Endothelial cell of umbilical vein (primary cell): ENCODE data around the gene PNPLA6. TPM values are rescaled to one million over a fixed set of nuclear protein-coding genes. Genes with fewer than 3 reads are reported as not detected.

ENCODE experiments used
- BruUV-seq: library from RNA; stranded (reverse); fragments of 400-500 nt; replicated peaks from 2 replicates; lab custom pipeline; 2021; lab: Mats Ljungman, UMichigan
- CTCF ChIA-PET: fragments of 300-600, 350-600 bp; sonication (Branson Sonifier 250); formaldehyde crosslinking; loops from one replicate; lab custom pipeline; 2021; ENCODE audit warnings: antibody characterized with exemption, inconsistent platforms; lab: Charles Lee
- POLR2A ChIA-PET: fragments of 300-600, 350-600 bp; sonication (Branson Sonifier 250); formaldehyde crosslinking; loops from one replicate; lab custom pipeline; 2021; ENCODE audit warnings: antibody characterized with exemption, inconsistent platforms; lab: Charles Lee
- DNase-seq: peaks from one replicate; pipeline ENCODE4 v3.0.0-alpha.2; 2011; ENCODE audit warnings: low read depth, low spot score
- FAIRE-seq: peaks from 2 replicates; lab custom pipeline; 2011; peaks lifted over from hg19 to GRCh38; lab: Jason Lieb, UNC
- H2AFZ ChIP-seq: 2 replicates; pipeline ENCODE4 v1.6.0; 2012; ENCODE audit warnings: low read depth, low read length, control low read depth, inconsistent platforms
- H3K27ac ChIP-seq: 2 replicates; pipeline ENCODE4 v1.5.1; 2011; ENCODE audit warnings: low read depth, mild to moderate bottlenecking, control low read depth, low read length, moderate library complexity; ENCODE audit not compliant: insufficient read depth
- H3K27me3 ChIP-seq, 2 experiments: 2 replicates each; pipeline versions ENCODE4 v1.6.0 to v1.6.1; 2011; ENCODE audit warnings: low read length in 2 of 2, mixed read lengths in 1 of 2; ENCODE audit not compliant: control insufficient read depth in 2 of 2, insufficient read depth in 2 of 2
- H3K36me3 ChIP-seq, 2 experiments: 2 replicates in 1 of 2; 3 replicates in 1 of 2; pipeline ENCODE4 v1.5.1; 2011; ENCODE audit warnings: low read length in 2 of 2, mild to moderate bottlenecking in 1 of 2, moderate library complexity in 1 of 2; ENCODE audit not compliant: control insufficient read depth in 2 of 2, insufficient read depth in 2 of 2; ENCODE audit errors: extremely low read depth in 1 of 2
- H3K4me1 ChIP-seq: 3 replicates; pipeline ENCODE4 v1.5.1; 2011; ENCODE audit warnings: mild to moderate bottlenecking, low read length; ENCODE audit not compliant: control insufficient read depth, insufficient read depth; ENCODE audit errors: extremely low read depth
- H3K4me2 ChIP-seq: 2 replicates; pipeline ENCODE4 v1.6.1; 2011; ENCODE audit warnings: low read length, control low read depth, mixed read lengths; ENCODE audit not compliant: insufficient read depth
- H3K4me3 ChIP-seq, 3 experiments: fragments of 200-600 bp in 1 of 3; sonication (generic), shearing (Covaris generic) in 1 of 3; replicated peaks in 1 of 3; 2 replicates each; pipeline ENCODE4 v1.5.1; 2011 to 2016; ENCODE audit warnings: control low read depth in 3 of 3, low read length in 3 of 3, mild to moderate bottlenecking in 2 of 3, inconsistent platforms in 1 of 3, low read depth in 1 of 3, moderate library complexity in 1 of 3; ENCODE audit not compliant: insufficient read depth in 1 of 3
- H3K79me2 ChIP-seq: 2 replicates; pipeline ENCODE4 v1.6.0; 2012; ENCODE audit warnings: low read length, inconsistent platforms; ENCODE audit not compliant: control insufficient read depth, insufficient read depth
- H3K9ac ChIP-seq: replicated peaks from 2 replicates; pipeline ENCODE3; 2011; ENCODE audit warnings: low read length, control low read depth; ENCODE audit not compliant: insufficient read depth; ENCODE audit errors: extremely low read depth
- H3K9me1 ChIP-seq: replicated peaks from 3 replicates; pipeline ENCODE4 v1.6.0; 2011; ENCODE audit warnings: mild to moderate bottlenecking, low read length; ENCODE audit not compliant: control insufficient read depth, insufficient read depth; ENCODE audit errors: extremely low read depth
- H3K9me3 ChIP-seq: replicated peaks from 2 replicates; pipeline ENCODE4 v1.5.1; 2012; ENCODE audit warnings: low read length, inconsistent platforms; ENCODE audit not compliant: control insufficient read depth, insufficient read depth
- H4K20me1 ChIP-seq: replicated peaks from 2 replicates; pipeline ENCODE3; 2011; ENCODE audit warnings: mild to moderate bottlenecking, low read length; ENCODE audit not compliant: control insufficient read depth, insufficient read depth; ENCODE audit errors: extremely low read depth
- EZH2 ChIP-seq: IDR thresholded peaks from 2 replicates; pipeline ENCODE4 v1.6.1; 2012; ENCODE audit warnings: borderline replicate concordance, low read depth, mild to moderate bottlenecking, moderate library complexity, low read length, inconsistent platforms; ENCODE audit not compliant: severe bottlenecking
- FOS ChIP-seq: IDR thresholded peaks from 2 replicates; pipeline ENCODE4 v1.6.1; 2011; ENCODE audit warnings: mild to moderate bottlenecking, low read length, moderate library complexity, borderline replicate concordance; ENCODE audit not compliant: insufficient read depth
- GATA2 ChIP-seq: IDR thresholded peaks from 2 replicates; pipeline ENCODE4 v1.7.0; 2011; ENCODE audit warnings: low read depth, mild to moderate bottlenecking, moderate library complexity, mixed read lengths, low read length; ENCODE audit not compliant: insufficient read length, insufficient read depth
- JUN ChIP-seq: IDR thresholded peaks from 2 replicates; pipeline ENCODE4 v1.6.1; 2011; ENCODE audit warnings: borderline replicate concordance, low read depth; ENCODE audit not compliant: insufficient read length, insufficient read depth
- MYC ChIP-seq: IDR thresholded peaks from one replicate; pipeline ENCODE4 v1.6.1; 2011; ENCODE audit warnings: mild to moderate bottlenecking, low read depth, low read length
- POLR2A ChIP-seq: IDR thresholded peaks from 2 replicates; pipeline ENCODE4 v1.6.1; 2012; ENCODE audit warnings: low read depth, mild to moderate bottlenecking, control low read depth, low read length
- POLR2AphosphoS5 ChIP-seq: IDR thresholded peaks from 2 replicates; pipeline ENCODE4 v1.6.1; 2012; ENCODE audit warnings: low read depth, mild to moderate bottlenecking, control low read depth, low read length, moderate library complexity; ENCODE audit not compliant: insufficient read depth
- dilution Hi-C: fragments of 300-500 bp; cut with MboI; formaldehyde crosslinking; loops from one replicate; pipeline ENCODE4 v1.15.0; 2019; ENCODE audit warnings: low sequenced_read_pairs; ENCODE audit not compliant: extremely low pct_ligation_motif_present
- intact Hi-C: fragments of 100-400 bp; cut with micrococcal nuclease; formaldehyde crosslinking; loops from one replicate; pipeline ENCODE4 v1.10.0; 2022
- polyA plus RNA-seq, 4 experiments: library from polyadenylated mRNA; depleted of rRNA in 3 of 4; stranded (reverse) in 3 of 4; unstranded in 1 of 4; fragments of >200 nt; gene quantifications; 2 replicates each; pipeline versions ENCODE4 v1.2.1 to v1.2.3, GENCODE V29; 2011 to 2012; ENCODE audit warnings: missing spikeins in 1 of 4
- total RNA-seq: library from RNA; stranded (reverse); gene quantifications from 2 replicates; pipeline ENCODE4 v1.2.3, GENCODE V29; 2021
- TF ChIP-seq, protein P1 (sequence below): IDR thresholded peaks from 2 replicates; pipeline ENCODE4 v1.6.1; 2011; ENCODE audit not compliant: insufficient read depth, insufficient read length
- TF ChIP-seq, protein P2 (sequence below), 2 donors: IDR thresholded peaks; 1 replicate in 1 of 2; 2 replicates in 1 of 2; pipeline ENCODE4 v1.5.1; 2011; ENCODE audit warnings: low read length in 2 of 2, mild to moderate bottlenecking in 2 of 2, moderate library complexity in 2 of 2, control low read depth in 1 of 2, inconsistent platforms in 1 of 2, low read depth in 1 of 2; ENCODE audit not compliant: insufficient read depth in 1 of 2; ENCODE audit errors: extremely low read depth in 1 of 2

PNPLA6 gene
- total and polyA plus RNA-seq, 2 donors (not counting 3 experiments of a cell fraction or from before 2014, with no cell fraction given): 106 to 164 TPM

DNA sequence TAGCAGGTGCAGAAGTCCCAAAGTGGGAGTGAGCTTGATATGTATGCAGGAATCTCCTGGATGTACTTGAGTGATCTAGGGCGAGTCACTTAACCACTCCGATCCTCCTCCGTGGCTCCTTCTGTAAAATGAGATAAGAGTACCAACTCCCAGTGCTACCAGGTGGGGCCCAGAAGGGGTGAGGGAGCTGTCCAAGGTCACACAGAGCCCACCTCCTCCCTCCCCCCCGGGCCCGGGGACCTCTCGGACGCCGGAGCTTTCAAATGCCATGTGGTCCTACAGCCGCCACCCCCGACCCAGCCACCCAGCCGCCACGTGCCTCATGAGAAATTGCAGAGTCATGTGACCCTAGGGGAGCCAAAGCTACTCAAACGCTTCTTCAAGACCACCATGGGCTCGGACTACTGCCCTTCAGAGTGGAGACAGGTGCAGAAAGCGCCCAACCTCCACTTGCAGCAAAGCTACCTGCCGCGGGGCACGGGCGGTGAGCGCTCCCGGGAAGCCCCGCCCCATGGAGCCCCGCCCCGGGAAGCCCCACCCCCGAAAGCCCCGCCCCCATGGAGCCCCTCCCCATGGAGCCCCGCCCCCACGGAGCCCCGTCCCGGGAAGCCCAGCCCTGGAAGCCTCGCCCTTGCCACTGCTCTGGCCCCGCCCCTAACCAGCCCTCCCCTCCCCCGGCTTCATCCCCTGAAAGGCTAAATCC, 29.7 kb upstream of the PNPLA6 start:
- no peaks in the 10 kb centered on the region for H4K20me1 ChIP-seq
- H3K9me1 ChIP-seq: no peaks in the 10 kb centered on the region
- peak overlapping the region; percentile 80 for H2AFZ ChIP-seq
- intact Hi-C loops (no loop called here), dilution Hi-C loops (no loop called here)
- no peaks in the 10 kb centered on the region for H3K9me3 ChIP-seq
- H3K4me2 ChIP-seq: no peak overlapping the region
- DNase-seq (no peak), FAIRE-seq (no peak)
- BruUV-seq: no TSS peak
- H3K4me1 ChIP-seq: no peaks in the 10 kb centered on the region
- ChIA-PET CTCF (interaction anchor here (1.1 to 3.4 kb wide), 6 partner anchors 9 to 151 kb away, joined by 3 to 20 read pairs (median 5); partner anchors contain the start of gene ZNF358), POLR2A (no interaction called here)
- TF ChIP-seq, protein P1, sequence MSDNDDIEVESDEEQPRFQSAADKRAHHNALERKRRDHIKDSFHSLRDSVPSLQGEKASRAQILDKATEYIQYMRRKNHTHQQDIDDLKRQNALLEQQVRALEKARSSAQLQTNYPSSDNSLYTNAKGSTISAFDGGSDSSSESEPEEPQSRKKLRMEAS: no peak
- TF ChIP-seq EZH2: no peak
- TF ChIP-seq GATA2: no peak
- TF ChIP-seq MYC: no peak
- no peak for TF ChIP-seq FOS
- no peak for TF ChIP-seq POLR2A
- no peak for TF ChIP-seq POLR2AphosphoS5
- TF ChIP-seq JUN: no peak
- TF ChIP-seq, protein P2, sequence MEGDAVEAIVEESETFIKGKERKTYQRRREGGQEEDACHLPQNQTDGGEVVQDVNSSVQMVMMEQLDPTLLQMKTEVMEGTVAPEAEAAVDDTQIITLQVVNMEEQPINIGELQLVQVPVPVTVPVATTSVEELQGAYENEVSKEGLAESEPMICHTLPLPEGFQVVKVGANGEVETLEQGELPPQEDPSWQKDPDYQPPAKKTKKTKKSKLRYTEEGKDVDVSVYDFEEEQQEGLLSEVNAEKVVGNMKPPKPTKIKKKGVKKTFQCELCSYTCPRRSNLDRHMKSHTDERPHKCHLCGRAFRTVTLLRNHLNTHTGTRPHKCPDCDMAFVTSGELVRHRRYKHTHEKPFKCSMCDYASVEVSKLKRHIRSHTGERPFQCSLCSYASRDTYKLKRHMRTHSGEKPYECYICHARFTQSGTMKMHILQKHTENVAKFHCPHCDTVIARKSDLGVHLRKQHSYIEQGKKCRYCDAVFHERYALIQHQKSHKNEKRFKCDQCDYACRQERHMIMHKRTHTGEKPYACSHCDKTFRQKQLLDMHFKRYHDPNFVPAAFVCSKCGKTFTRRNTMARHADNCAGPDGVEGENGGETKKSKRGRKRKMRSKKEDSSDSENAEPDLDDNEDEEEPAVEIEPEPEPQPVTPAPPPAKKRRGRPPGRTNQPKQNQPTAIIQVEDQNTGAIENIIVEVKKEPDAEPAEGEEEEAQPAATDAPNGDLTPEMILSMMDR (IDR thresholded peaks at IDR 0.05; ENCODE audit: extremely low read depth in 1 of 2, insufficient read depth in 1 of 2, low read depth in 1 of 2, low read length in 2 of 2): no peak
- peaks cover 0 to 3% of the 10 kb centered on the region in 2 experiments for H3K27me3 ChIP-seq
- no peaks in the 10 kb centered on the region for H3K79me2 ChIP-seq
- H3K27ac ChIP-seq: no peak overlapping the region
- no peak overlapping the region for H3K4me3 ChIP-seq
- no peaks in the 10 kb centered on the region for H3K36me3 ChIP-seq
- no peak overlapping the region for H3K9ac ChIP-seq
